ENCODE results near the gene BRD3OS.

Gene BRD3OS

DNA sequence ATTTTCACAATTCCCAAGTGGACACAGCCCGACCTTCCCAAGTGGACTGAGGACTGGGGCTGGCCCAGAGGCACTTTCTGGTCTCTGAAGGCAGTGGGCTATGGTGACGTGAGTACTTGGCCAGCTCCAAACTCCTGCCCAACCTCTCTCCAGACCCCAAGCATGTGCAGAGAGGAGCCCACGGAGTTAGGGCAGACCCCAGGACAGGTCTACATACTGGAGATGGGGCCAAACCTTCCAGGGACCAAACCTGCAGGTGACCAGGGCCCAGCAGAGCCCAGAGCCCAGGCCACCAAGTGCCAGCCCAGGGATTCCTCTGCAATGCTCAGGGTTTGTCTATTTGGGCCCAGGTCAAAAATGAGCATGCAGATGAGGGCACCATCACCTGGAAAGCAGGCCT lies 27.2 kb downstream of the BRD3OS start:
- no peak for DNase-seq (ENCODE audit: low read depth)

DNA sequence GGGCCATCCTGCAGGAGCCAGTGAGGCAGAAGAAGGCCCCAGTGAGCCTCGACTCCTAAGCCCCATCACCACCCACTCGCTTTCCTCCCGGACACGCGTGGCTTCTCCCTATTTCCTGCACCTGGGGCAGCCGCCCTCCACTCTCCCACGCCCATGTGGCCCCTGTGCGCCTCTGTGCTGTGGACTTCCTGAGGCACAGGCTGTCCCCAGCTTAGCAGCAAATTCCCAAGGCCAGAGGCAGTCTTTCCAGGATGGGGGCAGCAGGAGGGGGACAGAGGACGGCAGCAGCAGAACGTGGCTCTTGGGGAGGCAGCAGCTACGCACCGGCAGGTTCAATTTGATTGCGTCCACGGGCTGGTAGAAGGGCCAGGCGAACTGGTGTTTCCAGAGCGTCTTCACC lies 27.7 kb downstream of the BRD3OS start:
- no peak for DNase-seq (ENCODE audit: low read depth)

DNA sequence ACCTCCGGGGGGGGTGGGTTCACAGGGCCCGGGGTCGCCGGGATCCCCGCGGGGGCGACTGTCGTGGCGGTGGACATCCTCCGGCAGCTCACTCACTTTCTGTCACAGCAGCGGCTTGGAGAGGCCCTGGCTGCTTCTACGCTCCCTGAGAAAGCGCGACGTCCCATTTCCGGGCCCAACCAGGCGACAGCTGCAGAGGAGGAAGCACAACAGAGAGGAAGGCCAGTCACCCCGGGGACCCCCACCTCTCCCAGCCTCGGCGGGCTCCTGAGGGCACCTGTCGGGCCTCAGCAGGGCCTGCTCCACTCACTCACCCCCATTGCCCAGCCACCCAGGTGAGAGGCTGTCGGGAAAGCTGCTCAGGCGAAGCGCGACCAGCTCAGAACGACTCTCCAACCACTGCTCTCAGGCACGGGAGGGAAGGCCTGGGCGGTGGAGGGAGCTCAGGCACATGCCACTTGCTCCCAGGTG lies 28.2 kb downstream of the BRD3OS start:
- DNase-seq (ENCODE audit: low read depth) = no peak

DNA sequence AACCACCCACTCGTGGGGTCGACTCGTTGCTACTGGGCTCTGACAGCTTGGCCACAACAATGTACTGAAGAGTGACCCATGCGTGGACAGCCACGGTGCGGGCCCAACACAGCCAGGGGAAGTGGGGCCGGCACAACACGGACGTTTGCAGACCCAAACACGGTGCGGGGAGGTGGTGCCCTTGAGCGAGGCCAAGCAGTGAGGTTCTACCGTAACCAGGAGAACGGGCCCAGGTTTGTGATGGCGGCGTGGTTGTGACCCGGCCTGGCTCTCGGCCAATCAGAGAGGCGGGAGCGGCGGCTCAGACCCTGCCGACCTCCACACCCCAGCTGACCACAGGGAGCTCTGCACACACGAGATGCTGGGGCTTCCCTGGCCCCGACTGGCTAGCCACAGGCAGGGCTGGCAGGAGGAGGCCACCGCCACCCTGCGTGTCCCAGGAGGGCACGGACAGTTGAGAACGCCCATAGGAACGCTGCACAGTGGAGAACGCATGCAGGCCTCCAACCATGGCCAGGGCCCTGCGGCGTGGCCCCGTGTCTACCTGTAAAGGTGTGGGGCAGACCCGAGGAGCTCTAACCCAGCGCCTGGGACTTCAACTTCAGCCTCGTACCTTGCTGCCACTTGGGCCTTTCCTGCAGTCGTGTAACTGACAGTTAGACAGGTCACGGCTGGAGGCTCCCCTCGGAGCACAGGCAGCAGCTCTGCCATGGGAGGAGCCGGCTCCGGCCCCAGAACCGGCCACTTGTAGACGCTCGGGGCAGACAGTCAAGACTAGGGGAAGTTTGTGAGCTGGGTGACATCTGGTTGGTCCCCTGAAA lies 28.9 kb downstream of the BRD3OS start:
- DNase-seq (ENCODE audit: low read depth) = no peak

DNA sequence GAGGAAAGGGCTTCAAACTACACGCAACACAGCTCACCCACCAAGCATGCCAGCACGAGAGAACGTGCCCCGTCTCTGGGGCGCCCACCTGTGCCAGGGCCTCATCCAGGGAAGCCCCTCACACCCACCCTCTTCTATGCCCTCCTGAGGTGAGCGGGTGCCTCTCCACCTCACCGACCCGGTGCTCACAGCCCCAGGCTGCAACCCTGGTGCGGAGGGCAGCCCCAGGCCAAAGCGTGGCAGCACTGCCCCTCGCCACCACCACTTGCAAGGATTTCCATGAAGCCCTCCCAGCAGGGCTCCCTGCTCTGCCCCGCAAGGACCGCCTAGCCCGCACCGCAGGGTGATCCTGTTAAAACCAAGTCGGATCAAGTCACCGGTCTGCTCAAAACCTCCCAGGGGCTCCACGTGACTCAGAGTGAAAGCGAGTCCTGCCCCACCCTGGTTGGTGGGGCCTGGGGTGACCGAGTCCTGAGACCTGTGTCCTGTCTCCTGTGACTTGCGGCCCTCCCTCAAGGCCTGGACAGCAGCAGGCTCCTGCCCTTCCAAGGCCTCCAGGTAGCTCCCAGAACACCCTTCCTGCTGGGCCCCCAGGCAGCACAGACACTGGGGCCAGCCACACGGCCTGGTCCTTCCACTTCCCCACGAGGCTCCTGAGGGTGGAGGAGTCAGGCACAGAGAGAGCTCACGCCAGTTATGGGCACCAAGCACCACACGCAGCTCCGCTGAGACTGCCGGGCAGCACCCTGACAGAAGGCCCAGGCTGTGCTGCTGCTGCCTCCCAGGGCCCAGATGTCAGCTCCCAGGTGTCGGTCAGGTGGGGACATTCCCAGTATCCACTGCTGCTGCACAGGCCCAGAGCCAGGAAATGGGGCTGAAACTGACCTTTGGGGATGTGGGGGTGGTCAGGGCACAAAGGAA lies 29.9 kb downstream of the BRD3OS start:
- DNase-seq (ENCODE audit: low read depth) = no peak

DNA sequence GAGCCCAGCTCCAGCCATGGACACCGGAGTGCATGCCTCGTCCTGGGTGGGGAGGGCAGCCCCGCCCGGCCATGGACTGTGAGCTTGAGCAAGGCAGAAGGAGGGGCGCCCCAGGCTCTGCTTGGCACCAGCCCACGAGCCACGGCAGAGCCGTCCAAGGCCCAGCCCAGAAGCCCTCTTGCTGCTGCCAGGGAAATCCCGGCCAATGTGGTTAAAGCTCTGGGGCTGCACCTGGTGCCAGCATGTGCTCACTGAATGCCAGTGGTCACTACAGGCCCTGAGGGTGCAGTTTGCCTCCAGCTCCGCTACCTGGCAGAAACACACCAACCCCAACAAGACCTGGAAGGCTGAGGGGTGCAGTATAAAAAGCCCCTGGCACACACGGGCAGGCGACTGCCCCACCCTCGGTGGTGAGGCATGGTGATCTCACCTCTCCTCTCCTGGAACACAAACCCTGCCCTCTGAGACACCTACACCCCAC lies 30.7 kb downstream of the BRD3OS start:
- DNase-seq (ENCODE audit: low read depth) = no peak

DNA sequence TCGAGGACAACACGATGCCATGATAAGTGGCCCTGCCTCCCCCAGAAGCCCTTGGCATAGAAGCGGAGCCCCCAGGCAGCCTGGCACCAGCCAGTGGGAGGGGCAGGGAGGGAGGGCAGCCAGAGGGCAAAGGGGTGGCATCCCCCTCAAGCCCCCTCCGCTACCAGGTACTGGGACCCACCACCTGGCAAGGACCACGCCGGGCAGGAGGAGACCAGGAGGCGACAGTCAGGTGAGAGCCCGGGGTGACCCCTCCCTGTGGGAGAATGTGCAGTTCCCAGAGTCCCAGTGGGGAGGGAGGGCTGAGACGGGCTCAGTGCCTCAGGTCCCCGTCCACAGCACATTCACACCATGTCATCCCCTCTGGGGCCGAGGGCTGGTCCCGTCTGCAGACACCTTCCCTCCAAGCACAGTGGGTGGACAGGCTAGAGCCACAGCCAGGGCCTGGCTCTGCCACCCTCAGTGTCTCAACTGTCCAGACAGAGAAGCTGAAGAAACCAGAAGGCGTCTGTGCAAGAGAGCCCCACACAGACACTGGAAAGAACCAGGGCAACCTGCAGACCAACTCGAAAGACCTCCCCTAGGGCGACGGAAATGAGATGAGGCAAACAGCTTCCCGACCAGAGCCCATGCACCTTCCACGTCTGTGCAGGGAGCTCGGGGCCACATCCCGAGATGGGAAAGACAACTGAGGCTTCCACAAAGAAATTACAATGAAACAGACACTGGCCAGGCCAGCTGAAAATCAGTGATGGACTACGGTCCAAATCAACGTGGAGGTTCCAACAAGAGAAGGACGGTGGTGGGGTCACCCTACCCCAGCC lies 31.4 kb downstream of the BRD3OS start:
- no peak for DNase-seq (ENCODE audit: low read depth)

DNA sequence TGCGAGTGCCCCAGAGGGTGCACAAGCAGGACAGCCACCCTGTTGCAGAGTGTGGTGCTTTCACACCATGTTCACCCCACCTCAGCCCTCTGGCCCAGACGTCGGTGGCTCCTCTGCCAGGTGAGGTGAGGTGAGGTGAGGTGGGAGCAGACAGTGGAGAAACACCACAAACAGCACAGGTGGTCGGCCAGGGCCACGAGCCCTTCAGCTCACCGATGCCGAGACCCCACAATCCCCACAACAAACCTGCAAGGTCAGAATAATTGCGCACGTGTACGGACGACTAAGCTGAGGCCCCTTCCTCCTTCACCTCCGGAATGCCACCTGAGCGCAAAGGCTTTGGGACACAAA lies 32.0 kb downstream of the BRD3OS start:
- DNase-seq (ENCODE audit: low read depth) = no peak

DNA sequence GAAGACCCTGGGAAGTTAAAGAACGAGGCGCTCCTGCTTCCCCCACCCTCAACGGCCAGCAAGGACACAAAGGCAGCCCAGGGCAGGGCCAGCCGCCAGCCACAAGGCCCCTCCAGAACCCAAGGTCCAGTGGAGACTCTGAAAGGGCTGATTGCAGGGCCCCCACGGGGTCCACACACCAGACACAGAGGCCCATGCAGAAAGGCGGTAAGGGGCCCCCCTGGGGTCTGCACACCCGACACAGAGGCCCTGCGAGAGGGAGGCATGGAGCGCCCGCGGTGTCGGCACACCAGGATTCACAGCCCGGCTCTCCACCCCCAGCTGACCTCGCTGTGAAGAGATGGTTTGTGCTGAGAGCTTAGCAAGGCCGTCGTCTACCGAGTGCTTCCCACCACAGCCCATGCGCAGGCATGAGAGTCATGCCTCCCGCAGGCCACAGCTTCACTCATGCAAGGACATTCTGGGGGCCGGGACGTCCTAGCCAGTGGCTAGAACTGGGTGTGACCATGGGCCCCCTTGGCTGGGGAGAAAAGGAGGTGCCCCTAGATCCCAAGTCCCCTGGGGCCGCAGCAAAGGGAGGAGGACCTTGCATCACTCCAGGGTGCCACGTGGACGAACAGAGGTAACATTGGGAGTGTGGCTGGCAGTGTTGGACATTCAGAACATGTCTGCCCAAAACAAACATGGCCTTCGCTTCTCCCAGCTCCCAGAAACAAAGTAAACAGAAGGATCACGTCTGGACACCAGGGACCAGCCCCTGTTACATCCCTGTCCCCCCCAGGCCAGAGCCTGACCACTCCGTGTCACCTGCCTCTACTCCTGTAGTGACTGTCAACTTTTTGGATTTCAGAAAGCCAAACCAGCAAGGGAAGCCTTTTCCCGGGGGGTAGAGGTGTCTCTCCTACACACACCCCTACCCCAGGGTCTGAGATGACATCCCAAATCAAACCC lies 32.7 kb downstream of the BRD3OS start:
- DNase-seq (ENCODE audit: low read depth) = no peak

DNA sequence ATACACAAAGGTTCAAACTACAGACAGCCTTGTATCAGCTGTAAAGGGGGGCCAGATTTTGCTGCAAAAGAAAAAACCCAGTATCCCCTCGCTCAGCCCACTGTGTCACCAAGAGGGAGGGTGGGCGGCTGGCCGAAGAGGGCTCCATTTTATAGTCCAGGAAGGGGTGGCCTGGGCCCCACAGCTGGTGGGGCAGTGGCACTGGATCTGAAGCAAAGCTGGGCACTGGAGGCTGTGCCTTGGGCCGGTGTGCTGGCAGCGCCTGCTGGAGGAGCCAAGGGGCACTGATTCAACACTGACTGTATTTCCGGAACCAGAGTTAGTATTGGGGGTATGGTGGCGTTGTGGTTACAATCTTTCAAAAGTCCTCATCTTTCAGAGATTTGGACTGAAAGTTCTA lies 33.4 kb downstream of the BRD3OS start:
- no peak for DNase-seq (ENCODE audit: low read depth)

DNA sequence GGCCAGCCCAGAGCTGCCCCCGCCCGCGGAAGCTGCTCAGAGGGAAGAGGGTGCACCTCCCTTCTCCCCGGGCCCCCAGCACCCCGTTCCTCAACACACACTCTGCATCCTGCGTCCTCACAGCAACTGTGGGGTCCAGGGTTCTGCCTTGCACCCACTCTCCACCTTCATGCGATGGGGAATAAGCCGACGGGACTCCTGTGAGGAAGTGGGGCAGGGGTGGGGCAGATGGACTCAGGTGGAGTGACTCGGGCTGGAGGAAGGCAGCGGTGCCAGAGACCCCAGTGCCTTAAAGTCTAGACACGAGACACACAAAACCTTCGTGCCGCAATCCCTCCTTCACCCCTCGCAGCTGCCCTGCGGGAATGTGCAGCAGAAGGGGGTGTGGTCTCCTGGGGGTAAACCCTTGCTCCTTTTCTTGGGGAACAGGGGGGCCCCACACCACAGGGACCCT lies 33.9 kb downstream of the BRD3OS start:
- no peak for DNase-seq (ENCODE audit: low read depth)

DNA sequence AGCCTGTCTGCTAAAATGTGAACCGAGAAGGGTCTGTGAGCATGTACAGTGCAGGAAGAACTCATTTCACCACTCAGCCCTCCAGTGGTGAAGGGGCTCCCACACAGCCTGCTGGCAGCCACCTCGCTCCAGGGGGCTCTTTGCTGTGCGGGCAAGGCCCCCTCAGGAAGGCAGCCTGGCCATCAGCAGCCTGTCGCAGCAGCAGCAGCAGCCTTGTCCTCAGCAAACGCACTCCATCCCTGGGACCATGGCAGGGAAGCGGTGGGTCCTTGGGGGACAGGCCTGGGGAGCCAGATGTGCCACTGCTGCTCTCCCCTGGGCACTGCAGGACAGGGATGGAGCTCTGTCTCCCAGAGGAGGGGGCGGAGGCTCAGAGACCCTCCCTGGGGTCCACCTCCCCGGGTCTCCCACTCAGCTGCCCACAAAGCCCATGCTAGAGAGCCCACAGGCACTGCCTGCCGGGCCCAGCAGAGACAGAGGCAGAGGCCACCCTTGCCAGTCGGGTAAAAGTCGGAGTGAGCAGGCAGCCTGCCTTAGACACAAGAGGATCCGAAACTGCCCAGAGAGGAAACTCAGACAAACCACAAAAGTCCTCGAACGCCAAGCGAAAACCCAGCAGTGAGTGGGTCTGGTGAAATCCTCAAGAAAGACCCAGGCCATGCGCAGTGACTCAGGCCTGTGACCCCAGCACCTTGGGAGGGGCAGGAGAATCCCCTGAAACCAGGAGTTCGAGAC lies 34.5 kb downstream of the BRD3OS start:
- no peak for DNase-seq (ENCODE audit: low read depth)

DNA sequence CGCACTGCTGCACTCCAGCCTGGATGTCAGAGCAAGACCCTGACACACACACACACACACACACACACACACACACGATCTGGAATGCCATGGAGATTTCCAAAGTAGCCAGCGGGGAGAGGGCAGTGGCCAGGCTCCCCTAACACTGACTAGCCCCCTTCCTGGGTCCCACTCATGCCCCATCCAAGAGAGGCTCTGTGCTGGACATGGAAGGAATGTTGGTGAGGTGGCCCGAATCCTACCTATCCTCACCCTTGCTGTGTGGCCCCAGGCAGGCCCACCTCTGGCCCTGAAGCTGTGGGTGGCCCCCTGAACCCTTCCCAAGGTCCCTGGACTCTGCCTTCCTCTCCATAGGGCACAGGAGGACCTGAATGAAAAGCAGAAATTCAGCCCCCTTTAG lies 35.3 kb downstream of the BRD3OS start:
- DNase-seq (ENCODE audit: low read depth) = no peak

DNA sequence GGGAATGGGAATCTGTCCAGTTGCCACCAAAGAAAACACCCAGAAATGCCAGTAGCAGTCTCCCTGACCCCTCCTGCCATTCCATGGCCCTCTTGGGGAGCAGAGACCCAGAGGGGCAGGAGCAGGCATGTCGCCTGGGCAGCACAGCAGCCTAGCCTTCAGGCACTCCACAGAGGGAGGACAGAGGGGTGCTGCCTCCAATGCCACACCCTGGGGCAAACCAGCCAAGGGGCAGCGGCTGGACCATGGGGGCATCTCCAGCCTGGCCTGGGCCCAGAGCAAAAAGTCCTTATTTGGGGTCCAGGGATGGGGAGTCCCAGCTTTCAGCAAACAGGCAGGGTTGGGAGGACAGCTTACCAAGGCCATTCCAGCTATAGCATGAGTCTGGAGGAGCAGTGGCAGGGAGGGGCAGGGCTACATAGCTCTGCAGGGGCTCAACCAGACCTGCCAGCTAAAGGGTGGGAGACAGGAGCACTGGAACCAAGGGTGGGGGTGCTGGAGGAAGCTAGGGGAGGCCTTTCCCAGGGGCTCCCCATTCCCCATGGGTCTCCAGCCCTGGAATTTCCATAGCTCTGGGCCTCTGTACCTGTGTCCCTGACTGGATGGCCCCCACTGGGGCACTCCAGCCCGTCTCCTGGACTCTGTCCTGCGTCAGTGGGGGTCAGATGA lies 35.9 kb downstream of the BRD3OS start:
- DNase-seq (ENCODE audit: low read depth) = no peak

DNA sequence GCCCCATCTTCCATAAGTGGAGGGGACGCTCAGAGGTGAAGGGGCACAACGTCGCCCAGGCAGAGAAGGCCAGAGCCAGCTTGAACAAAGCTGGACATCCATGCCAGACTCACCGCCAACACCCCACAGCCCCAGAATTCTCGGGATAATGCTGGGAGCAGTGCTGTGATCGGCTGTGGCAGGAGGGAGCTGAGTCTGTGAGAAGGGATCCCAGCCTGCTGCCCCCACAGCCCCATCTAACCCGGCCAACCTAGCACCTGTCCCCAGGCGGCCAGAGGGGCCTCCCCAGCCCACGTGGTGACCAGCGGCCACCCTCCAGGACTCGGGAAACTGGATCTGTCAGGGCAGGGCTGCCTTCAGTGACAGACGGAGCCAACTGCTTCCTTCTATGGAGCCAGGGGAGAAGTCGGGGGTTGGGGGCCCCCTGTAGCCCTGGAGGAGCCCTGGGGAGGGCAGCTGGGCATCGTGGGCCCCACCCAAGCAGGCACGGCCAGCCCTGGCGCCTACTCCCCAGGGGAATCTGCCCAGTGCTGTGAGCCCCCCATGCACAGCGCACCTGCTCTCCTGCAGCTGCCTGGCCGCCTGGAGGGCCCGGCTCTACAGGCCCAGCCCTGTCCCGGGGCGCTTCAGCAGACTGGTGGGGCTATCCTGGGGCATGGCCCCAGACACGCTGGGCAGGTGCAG lies 36.5 kb downstream of the BRD3OS start:
- DNase-seq (ENCODE audit: low read depth) = no peak

DNA sequence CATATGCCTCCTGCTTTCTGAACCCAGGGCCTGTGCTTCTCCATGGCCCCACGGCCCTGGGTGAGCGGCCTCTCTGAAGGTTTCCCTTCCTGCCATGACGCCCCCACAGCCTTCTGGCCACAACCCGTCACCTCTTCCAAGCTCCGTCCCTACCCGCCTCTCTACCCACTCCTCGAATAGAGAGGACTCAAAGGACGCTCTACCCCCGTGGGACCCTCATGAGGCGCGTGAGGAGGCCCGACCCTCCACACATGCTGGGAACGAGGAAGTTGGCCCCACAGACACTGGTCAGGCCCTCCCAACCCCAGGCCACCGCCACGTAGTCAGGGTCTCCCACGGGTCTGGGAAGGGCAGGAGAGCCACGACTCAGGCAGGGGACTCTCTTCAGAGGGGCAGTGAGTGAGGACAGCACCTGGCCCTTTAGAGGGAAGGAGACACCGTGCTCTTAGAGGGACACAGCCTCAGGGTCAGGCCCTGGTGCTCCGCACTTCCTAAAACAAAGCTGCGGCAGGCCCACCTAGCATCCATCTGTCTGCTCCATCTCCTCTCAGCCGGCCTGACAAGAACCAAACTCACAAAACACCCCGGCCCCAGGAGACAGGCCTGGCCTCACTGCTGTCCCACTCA lies 37.3 kb downstream of the BRD3OS start:
- DNase-seq (ENCODE audit: low read depth) = no peak

DNA sequence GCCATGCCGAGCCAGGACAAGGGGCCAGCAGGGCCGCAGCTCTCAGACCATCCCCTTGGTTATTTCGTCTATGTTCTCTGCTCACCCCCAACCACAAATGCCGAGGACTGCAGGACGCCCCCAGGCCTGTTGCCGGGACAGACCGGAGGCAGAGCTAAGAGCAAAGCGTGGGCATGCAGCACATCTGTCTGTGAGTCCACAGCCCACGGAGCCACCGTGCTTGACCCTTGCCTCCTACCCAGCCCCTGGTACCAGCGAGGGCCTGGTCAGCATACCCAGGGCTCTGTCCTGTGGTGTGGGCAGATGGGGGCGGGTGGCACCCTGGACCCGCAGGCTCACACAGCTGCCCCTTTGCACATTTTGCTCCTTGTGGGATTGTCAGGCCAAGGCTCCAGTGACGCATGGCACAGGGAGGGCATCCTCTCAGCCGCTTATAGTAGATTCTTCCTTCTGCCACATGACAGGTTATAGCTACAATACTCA lies 37.8 kb downstream of the BRD3OS start:
- no peak for DNase-seq (ENCODE audit: low read depth)
